HepG2 (cell line): ENCODE results near the gene MIF. TPM values are rescaled to one million over a fixed set of nuclear protein-coding genes. Genes with fewer than 3 reads are reported as not detected.

Experiments
- ATAC-seq: fragments of 200-7000 bp; cut with Tn5 transposase; 3 replicates; pipeline ENCODE4 v1.9.1; 2020; ENCODE audit warnings: mild to moderate bottlenecking, moderate library complexity
- BruUV-seq: library from RNA; stranded (reverse); fragments of 400-500 nt; replicated peaks from 2 replicates; lab custom pipeline; 2021; lab: Mats Ljungman, UMichigan
- CTCF ChIA-PET: fragments of 300-600 bp; formaldehyde crosslinking; extraction: SDS; loops from one replicate; lab custom pipeline; 2021; ENCODE audit warnings: low total read pairs, inconsistent platforms, low intra/inter-chr PET ratio; lab: Yijun Ruan, JAX
- POLR2A ChIA-PET: fragments of 350-600 bp; sonication (Branson Sonifier 250); formaldehyde crosslinking; loops from one replicate; lab custom pipeline; 2020; ENCODE audit warnings: antibody characterized with exemption, inconsistent platforms; lab: Yijun Ruan, JAX
- DNase-seq: peaks from one replicate; pipeline ENCODE4 v3.0.0-alpha.2; 2015; ENCODE audit warnings: low spot score
- FAIRE-seq: peaks from 3 replicates; lab custom pipeline; 2011; peaks lifted over from hg19 to GRCh38; lab: Jason Lieb, UNC
- H2AFZ ChIP-seq: one replicate; pipeline ENCODE4 v1.6.1; 2011; ENCODE audit warnings: low read length, inconsistent platforms
- H3K27ac ChIP-seq: fragments of 300-600 bp; 3 replicates; pipeline ENCODE4 v1.8.0; 2011; ENCODE audit warnings: mixed run types, mild to moderate bottlenecking, mixed read lengths, low read length, inconsistent platforms; ENCODE audit not compliant: insufficient read depth; ENCODE audit errors: extremely low read length
- H3K27me3 ChIP-seq, 2 experiments: fragments of 200-600 bp in 1 of 2; 2 replicates in 1 of 2; 3 replicates in 1 of 2; pipeline versions ENCODE4 v1.6.0 to v1.8.0; 2011; ENCODE audit warnings: low read length in 2 of 2, mild to moderate bottlenecking in 2 of 2, moderate library complexity in 2 of 2, inconsistent platforms in 1 of 2; ENCODE audit not compliant: insufficient read depth in 2 of 2, control insufficient read depth in 1 of 2
- H3K36me3 ChIP-seq, 2 experiments: fragments of 200-600 bp in 1 of 2; replicated peaks in 1 of 2; 2 replicates in 1 of 2; 3 replicates in 1 of 2; pipeline versions ENCODE4 v1.5.1 to v1.8.0; 2011; ENCODE audit warnings: low read length in 2 of 2, inconsistent platforms in 1 of 2; ENCODE audit not compliant: insufficient read depth in 2 of 2, control insufficient read depth in 1 of 2
- H3K4me1 ChIP-seq: 2 replicates; pipeline ENCODE4 v1.5.1; 2012; ENCODE audit warnings: low read length, inconsistent platforms; ENCODE audit not compliant: insufficient read depth
- H3K4me2 ChIP-seq: 2 replicates; pipeline ENCODE4 v1.6.0; 2011; ENCODE audit warnings: low read depth, low read length, inconsistent platforms
- H3K4me3 ChIP-seq, 3 experiments: fragments of 200-600 bp in 1 of 3; sonication (generic), shearing (Covaris generic) in 1 of 3; replicated peaks in 1 of 3; 2 replicates each; pipeline ENCODE4 v1.5.1; 2011 to 2016; ENCODE audit warnings: low read length in 3 of 3, inconsistent platforms in 2 of 3, low read depth in 2 of 3, mild to moderate bottlenecking in 2 of 3, control low read depth in 1 of 3, mixed read lengths in 1 of 3; ENCODE audit not compliant: insufficient read depth in 1 of 3
- H3K79me2 ChIP-seq: one replicate; pipeline ENCODE4 v1.6.1; 2011; ENCODE audit warnings: low read length, inconsistent platforms; ENCODE audit not compliant: insufficient read depth
- H3K9ac ChIP-seq: 2 replicates; pipeline ENCODE4 v1.6.0; 2011; ENCODE audit warnings: mild to moderate bottlenecking, low read depth, low read length, inconsistent platforms; ENCODE audit not compliant: insufficient read depth
- H3K9me3 ChIP-seq: 2 replicates; pipeline ENCODE4 v1.5.1; 2012; ENCODE audit warnings: mild to moderate bottlenecking, low read length
- H4K20me1 ChIP-seq: 2 replicates; pipeline ENCODE4 v1.6.0; 2011; ENCODE audit warnings: inconsistent platforms, mild to moderate bottlenecking, low read length, moderate library complexity; ENCODE audit not compliant: insufficient read depth
- CSRNP1 ChIP-seq: sonication (generic); formaldehyde crosslinking; IDR thresholded peaks from 2 replicates; pipeline ENCODE4 v1.8.1; 2023; ENCODE audit warnings: mild to moderate bottlenecking, missing genetic modification reagents
- KDM5A ChIP-seq: fragments of 200-600 bp; sonication (generic); IDR thresholded peaks from 2 replicates; pipeline ENCODE4 v1.7.0; 2018; ENCODE audit warnings: antibody characterized with exemption, mild to moderate bottlenecking, low read length, borderline replicate concordance
- ZBTB39 ChIP-seq: sonication (generic); formaldehyde crosslinking; IDR thresholded peaks from 2 replicates; pipeline ENCODE4 v1.5.0; 2020; ENCODE audit warnings: missing genetic modification reagents
- ZNF720 ChIP-seq: sonication (generic); formaldehyde crosslinking; IDR thresholded peaks from 2 replicates; pipeline ENCODE4 v1.4.0; 2020; ENCODE audit warnings: missing genetic modification reagents
- WGBS: methylation state at CpG from one replicate; pipeline ENCODE4 v1.1.6; 2017; ENCODE audit warnings: low lambda C conversion rate; 5-methylcytosine and 5-hydroxymethylcytosine counted together
- in situ Hi-C: cut with HindIII; loops from 2 replicates; pipeline ENCODE4 v1.10.0; 2017; ENCODE audit warnings: low pct_unique_long_range_greater_than_20kb; ENCODE audit not compliant: extremely low pct_ligation_motif_present
- intact Hi-C: fragments of 100-400 bp; cut with micrococcal nuclease; formaldehyde crosslinking; loops from one replicate; pipeline ENCODE4 v1.10.0; 2022; ENCODE audit not compliant: unreplicated experiment
- polyA plus RNA-seq, 8 experiments: library from polyadenylated mRNA; depleted of rRNA in 3 of 8; stranded (reverse) in 7 of 8; unstranded in 1 of 8; fragments of >200 nt; fragmentation: Illumina TruSeq in 4 of 8; extraction: Trizol in 4 of 8; gene quantifications; 2 replicates each; pipeline versions ENCODE4 v1.2.1 to v1.2.3, GENCODE V29; 2011 to 2016; ENCODE audit warnings: low read depth in 4 of 8, missing spikeins in 1 of 8, mixed read lengths in 1 of 8; ENCODE audit not compliant: insufficient read depth in 1 of 8
- total RNA-seq, 5 experiments: library from RNA; depleted of rRNA; stranded (reverse); fragments of >200 nt; fragmentation: Illumina TruSeq; extraction: Trizol; gene quantifications; 2 replicates each; pipeline ENCODE4 v1.2.3, GENCODE V29; 2016; ENCODE audit warnings: low read depth in 1 of 5

MIF gene
- total and polyA plus RNA-seq, 2 of the 13 experiments (the other 11 are each of a cell fraction or from before 2014, with no cell fraction given): 634 to 675 TPM

GRCh38 chr22:23909296-23909898 is 15.2 kb downstream of the MIF start:
- FAIRE-seq: no peak
- intact Hi-C loops: no loop called here

More at GRCh38 chr22:23909296-23909898, 15.2 kb downstream of the MIF start:
- Histone ChIP-seq H4K20me1 (no peaks in the 10 kb centered on the region), H3K27ac (no peak overlapping the region), H3K9me3 (no peaks in the 10 kb centered on the region), H3K9ac (no peak overlapping the region), H3K4me2 (no peak overlapping the region), H3K79me2 (no peaks in the 10 kb centered on the region), H3K4me3 (no peak overlapping the region), H3K36me3 (no peaks in the 10 kb centered on the region), H2AFZ (no peak overlapping the region), H3K27me3 (no peaks in the 10 kb centered on the region; a peak in 1 of 5 replicates), H3K4me1 (peaks cover 45% of the 10 kb centered on the region)
- DNase-seq (no peak), ATAC-seq (no peak)
- no TSS peak for BruUV-seq
- TF ChIP-seq ZNF720 (CRISPR knock-in tag) (no peak), ZBTB39 (CRISPR knock-in tag) (no peak), KDM5A (no peak), CSRNP1 (CRISPR knock-in tag) (no peak)
- CTCF ChIA-PET: no interaction called here
- 96% methylated on average over 6 of the region's 6 CpGs for WGBS
- in situ Hi-C loops: no loop called here
- POLR2A ChIA-PET: interaction anchor here (1.3 to 6.9 kb wide), 3 partner anchors 16 to 100 kb away, joined by 3 to 84 read pairs (median 4); partner anchors contain the start of genes MIF and SLC2A11
